OCI-LY1 (cell line): ENCODE measurements around the gene TMEM185B.

Source experiments
- H2AFZ ChIP-seq: fragments of 200-600 bp; sonication (generic), shearing (Covaris generic); 2 replicates; pipeline ENCODE4 v1.6.0; 2014; ENCODE audit warnings: antibody characterized with exemption, mild to moderate bottlenecking, low read length
- H3F3A ChIP-seq: fragments of 200-600 bp; sonication (generic), shearing (Covaris generic); 2 replicates; pipeline ENCODE4 v1.6.0; 2014; ENCODE audit warnings: mild to moderate bottlenecking, antibody characterized with exemption, low read length, moderate library complexity; ENCODE audit not compliant: insufficient read depth
- H3K27ac ChIP-seq: fragments of 200-600 bp; sonication (generic); 2 replicates; pipeline ENCODE4 v1.5.1; 2014; ENCODE audit warnings: low read length, mixed run types, mild to moderate bottlenecking, low read depth; ENCODE audit not compliant: poor library complexity, severe bottlenecking
- H3K27me3 ChIP-seq: fragments of 200-600 bp; sonication (generic); 2 replicates; pipeline ENCODE4 v1.6.0; 2014; ENCODE audit warnings: antibody characterized with exemption, mild to moderate bottlenecking, low read length, moderate library complexity; ENCODE audit not compliant: insufficient read depth
- H3K36me3 ChIP-seq: fragments of 200-600 bp; sonication (generic); 2 replicates; pipeline ENCODE4 v1.6.1; 2014; ENCODE audit warnings: mild to moderate bottlenecking, antibody characterized with exemption, low read length, moderate library complexity, mixed read lengths; ENCODE audit not compliant: insufficient read depth
- H3K4me1 ChIP-seq: fragments of 200-600 bp; sonication (generic); 2 replicates; pipeline ENCODE4 v1.5.1; 2014; ENCODE audit warnings: mild to moderate bottlenecking, low read length, moderate library complexity; ENCODE audit not compliant: insufficient read depth, severe bottlenecking
- H3K4me2 ChIP-seq: fragments of 200-600 bp; sonication (generic), shearing (Covaris generic); 2 replicates; pipeline ENCODE4 v1.6.1; 2014; ENCODE audit warnings: low read length
- H3K4me3 ChIP-seq: fragments of 200-600 bp; sonication (generic); 2 replicates; pipeline ENCODE4 v1.5.1; 2014; ENCODE audit warnings: low read length, low read depth, mild to moderate bottlenecking, mixed read lengths; ENCODE audit not compliant: poor library complexity, severe bottlenecking
- H3K79me2 ChIP-seq: fragments of 200-600 bp; shearing (Covaris generic); 2 replicates; pipeline ENCODE4 v1.6.1; 2016; ENCODE audit warnings: mixed run types, low read length, mixed read lengths; ENCODE audit not compliant: insufficient read depth
- H3K9ac ChIP-seq: fragments of 200-600 bp; sonication (generic), shearing (Covaris generic); 2 replicates; pipeline ENCODE4 v1.6.1; 2014; ENCODE audit warnings: mild to moderate bottlenecking, low read length, mixed read lengths
- H3K9me2 ChIP-seq: fragments of 200-600 bp; sonication (generic), shearing (Covaris generic); 2 replicates; pipeline ENCODE4 v1.6.1; 2014; ENCODE audit warnings: low read depth, mild to moderate bottlenecking, low read length, mixed read lengths
- H3K9me3 ChIP-seq: fragments of 200-600 bp; shearing (Covaris generic); 2 replicates; pipeline ENCODE4 v1.6.1; 2014; ENCODE audit warnings: low read length, mixed read lengths
- H4K20me1 ChIP-seq: fragments of 200-600 bp; sonication (generic), shearing (Covaris generic); 2 replicates; pipeline ENCODE4 v1.6.0; 2016; ENCODE audit warnings: mild to moderate bottlenecking, low read length; ENCODE audit not compliant: insufficient read depth
- EZH2 ChIP-seq: fragments of 200-600 bp; sonication (generic), shearing (Covaris generic); IDR thresholded peaks from 2 replicates; pipeline ENCODE4 v1.8.0; 2017; ENCODE audit warnings: borderline replicate concordance, mixed run types, mild to moderate bottlenecking, antibody characterized with exemption, low read length, moderate library complexity, mixed read lengths
- TF ChIP-seq, protein P1 (sequence below): fragments of 200-600 bp; sonication (generic), shearing (Covaris generic); IDR thresholded peaks from 2 replicates; pipeline ENCODE4 v1.5.1; 2017; ENCODE audit warnings: mild to moderate bottlenecking, antibody characterized with exemption, low read length, moderate library complexity, mixed read lengths

TMEM185B gene

DNA sequence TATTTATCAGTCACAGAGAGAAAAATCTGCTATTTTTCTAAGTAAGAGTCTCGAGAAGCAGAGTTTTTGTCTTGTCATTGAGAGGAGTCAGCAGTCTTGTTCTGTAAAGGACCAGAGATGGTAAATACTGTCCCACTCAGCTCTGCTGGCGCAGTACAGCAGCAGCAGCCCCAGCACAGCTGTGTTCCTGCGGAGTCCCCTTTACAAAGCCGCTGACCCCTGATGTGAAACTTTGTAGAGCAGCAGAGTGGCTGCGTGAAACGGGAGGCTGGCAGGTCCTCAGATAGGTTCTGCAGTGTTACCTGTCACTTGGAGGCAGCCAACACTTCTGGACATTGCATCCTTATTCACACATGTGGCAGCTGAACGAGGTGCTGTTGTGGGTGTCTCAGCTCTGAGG lies 45.2 kb downstream of the TMEM185B start:
- Histone ChIP-seq H3K27me3 (no peaks in the 10 kb centered on the region), H3K4me3 (peak overlapping the region; percentile 63), H3K9ac (peak overlapping the region; percentile 67), H2AFZ (no peak overlapping the region), H3K27ac (peak overlapping the region; percentile 84), H3K4me2 (peak overlapping the region; percentile 81), H3K79me2 (no peaks in the 10 kb centered on the region), H4K20me1 (no peaks in the 10 kb centered on the region), H3K9me2 (no peaks in the 10 kb centered on the region), H3K36me3 (no peaks in the 10 kb centered on the region), H3K9me3 (no peaks in the 10 kb centered on the region), H3K4me1 (peaks cover 49% of the 10 kb centered on the region), H3F3A (no peaks in the 10 kb centered on the region)
- TF ChIP-seq, protein P1, sequence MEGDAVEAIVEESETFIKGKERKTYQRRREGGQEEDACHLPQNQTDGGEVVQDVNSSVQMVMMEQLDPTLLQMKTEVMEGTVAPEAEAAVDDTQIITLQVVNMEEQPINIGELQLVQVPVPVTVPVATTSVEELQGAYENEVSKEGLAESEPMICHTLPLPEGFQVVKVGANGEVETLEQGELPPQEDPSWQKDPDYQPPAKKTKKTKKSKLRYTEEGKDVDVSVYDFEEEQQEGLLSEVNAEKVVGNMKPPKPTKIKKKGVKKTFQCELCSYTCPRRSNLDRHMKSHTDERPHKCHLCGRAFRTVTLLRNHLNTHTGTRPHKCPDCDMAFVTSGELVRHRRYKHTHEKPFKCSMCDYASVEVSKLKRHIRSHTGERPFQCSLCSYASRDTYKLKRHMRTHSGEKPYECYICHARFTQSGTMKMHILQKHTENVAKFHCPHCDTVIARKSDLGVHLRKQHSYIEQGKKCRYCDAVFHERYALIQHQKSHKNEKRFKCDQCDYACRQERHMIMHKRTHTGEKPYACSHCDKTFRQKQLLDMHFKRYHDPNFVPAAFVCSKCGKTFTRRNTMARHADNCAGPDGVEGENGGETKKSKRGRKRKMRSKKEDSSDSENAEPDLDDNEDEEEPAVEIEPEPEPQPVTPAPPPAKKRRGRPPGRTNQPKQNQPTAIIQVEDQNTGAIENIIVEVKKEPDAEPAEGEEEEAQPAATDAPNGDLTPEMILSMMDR, result no peak
- TF ChIP-seq EZH2, result no peak

DNA sequence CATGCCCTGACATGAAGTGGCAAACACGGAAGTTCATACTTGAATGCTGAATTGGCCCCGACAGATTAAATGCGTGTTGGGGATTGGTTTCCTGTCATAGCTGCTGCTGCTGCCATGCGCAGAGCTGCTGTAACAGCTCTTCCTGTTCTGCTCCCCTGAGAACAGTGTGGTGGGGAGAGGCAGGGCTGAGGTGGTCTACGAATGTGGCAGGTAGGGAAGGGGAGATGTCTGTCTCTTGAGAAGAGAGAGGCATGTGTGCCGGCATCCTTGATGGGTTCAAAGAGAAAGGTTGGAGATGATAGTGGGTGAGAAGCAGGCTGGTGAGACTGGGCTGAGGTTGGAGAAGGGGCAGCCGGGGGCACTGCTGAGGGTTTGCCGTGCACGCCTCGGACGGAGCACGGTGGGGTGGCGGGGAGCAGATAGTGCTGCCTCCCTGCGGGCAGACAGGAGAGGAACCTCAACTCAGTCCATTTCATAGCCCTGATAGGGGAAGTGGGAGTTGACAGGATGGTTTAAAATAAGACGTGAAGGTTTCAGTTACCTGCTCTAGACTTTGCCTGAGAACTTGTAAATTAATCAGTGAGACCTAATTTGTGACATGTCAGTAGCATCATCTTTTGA lies 46.1 kb downstream of the TMEM185B start:
- H3K9ac ChIP-seq, result peak overlapping the region; percentile 67
- no peaks in the 10 kb centered on the region for H3K9me2 ChIP-seq
- H3K9me3 ChIP-seq, result no peaks in the 10 kb centered on the region
- H3K27me3 ChIP-seq, result no peaks in the 10 kb centered on the region
- H3F3A ChIP-seq, result no peaks in the 10 kb centered on the region
- no peak overlapping the region for H2AFZ ChIP-seq
- H4K20me1 ChIP-seq, result no peaks in the 10 kb centered on the region
- peak overlapping the region; percentile 63 for H3K4me3 ChIP-seq
- H3K36me3 ChIP-seq, result no peaks in the 10 kb centered on the region
- H3K4me2 ChIP-seq, result peak overlapping the region; percentile 81
- H3K27ac ChIP-seq, result peak overlapping the region; percentile 84
- TF ChIP-seq EZH2, result no peak
- TF ChIP-seq, protein P1, result peak; percentile 84
- H3K79me2 ChIP-seq, result no peaks in the 10 kb centered on the region
- peaks cover 48% of the 10 kb centered on the region for H3K4me1 ChIP-seq

DNA sequence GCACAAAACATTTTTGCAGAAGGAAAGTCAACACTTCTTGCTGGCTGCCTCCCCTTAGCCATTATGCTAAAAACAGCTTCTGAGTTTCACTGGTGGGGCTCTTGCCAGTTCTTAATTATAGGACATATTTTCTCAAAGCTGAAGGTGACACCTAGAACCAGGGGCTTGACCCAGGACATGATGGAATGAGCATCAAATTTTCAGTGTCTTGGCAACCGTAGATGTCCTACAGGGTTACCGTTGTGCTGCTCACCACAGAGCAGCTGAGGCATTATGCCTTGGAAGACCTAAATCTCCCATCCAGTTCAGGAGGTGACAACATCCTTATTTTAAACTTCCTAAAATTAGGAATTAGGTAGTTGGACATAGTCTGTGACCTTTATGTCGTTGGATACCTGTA lies 46.7 kb downstream of the TMEM185B start:
- peak overlapping the region; percentile 67 for H3K9ac ChIP-seq
- no peaks in the 10 kb centered on the region for H3K36me3 ChIP-seq
- no peaks in the 10 kb centered on the region for H3K9me3 ChIP-seq
- H3K27me3 ChIP-seq, result no peaks in the 10 kb centered on the region
- peak overlapping the region; percentile 81 for H3K4me2 ChIP-seq
- H3K9me2 ChIP-seq, result no peaks in the 10 kb centered on the region
- H3K27ac ChIP-seq, result peak overlapping the region; percentile 84
- no peaks in the 10 kb centered on the region for H3K79me2 ChIP-seq
- no peaks in the 10 kb centered on the region for H4K20me1 ChIP-seq
- no peak overlapping the region for H2AFZ ChIP-seq
- TF ChIP-seq, protein P1, result no peak
- no peak for TF ChIP-seq EZH2
- H3F3A ChIP-seq, result no peaks in the 10 kb centered on the region
- H3K4me1 ChIP-seq, result peaks cover 42% of the 10 kb centered on the region
- peak overlapping the region; percentile 63 for H3K4me3 ChIP-seq
